Heart right ventricle (tissue), 16 donors: Measurements from ENCODE around the gene HLA-E. TPM values are rescaled to one million over a fixed set of nuclear protein-coding genes. Genes with fewer than 3 reads are reported as not detected.
A peak's percentile ranks its signal among the peaks of the same experiment; 100 is the strongest.

Experiments used
- ATAC-seq, 8 donors: fragments of 200-7000 bp; cut with Tn5 transposase; one replicate each; pipeline ENCODE4 v1.9.1; 2020; ENCODE audit warnings: mild to moderate bottlenecking in 8 of 8, moderate library complexity in 8 of 8, moderate number of reproducible peaks in 1 of 8
- DNase-seq, 2 donors: peaks; one replicate each; pipeline ENCODE4 v3.0.0-alpha.2; 2020
- H3K27ac ChIP-seq, 10 donors: fragments of 200-600 bp; sonication (generic) in 2 of 10; one replicate each; pipeline versions ENCODE4 v1.5.0 to v1.8.0; 2020 to 2022; ENCODE audit warnings: mild to moderate bottlenecking in 3 of 10
- H3K27me3 ChIP-seq, 7 donors: fragments of 200-600 bp; one replicate each; pipeline ENCODE4 v1.8.0; 2021 to 2022; ENCODE audit warnings: mild to moderate bottlenecking in 2 of 7
- H3K36me3 ChIP-seq, 9 donors: fragments of 200-600 bp; sonication (generic) in 1 of 9; one replicate each; pipeline versions ENCODE4 v1.5.0 to v1.8.0; 2020 to 2022; ENCODE audit warnings: mild to moderate bottlenecking in 2 of 9
- H3K4me1 ChIP-seq, 9 donors: fragments of 200-600 bp; sonication (generic) in 1 of 9; one replicate each; pipeline versions ENCODE4 v1.5.0 to v1.8.0; 2020 to 2022; ENCODE audit warnings: mild to moderate bottlenecking in 4 of 9
- H3K4me3 ChIP-seq, 10 donors: fragments of 200-600 bp; sonication (generic) in 2 of 10; one replicate each; pipeline versions ENCODE4 v1.5.0 to v1.8.0; 2020 to 2022; ENCODE audit warnings: mild to moderate bottlenecking in 7 of 10, moderate library complexity in 2 of 10
- H3K9me3 ChIP-seq, 11 donors: fragments of 200-600 bp in 10 of 11; sonication (generic) in 2 of 11; one replicate each; pipeline versions ENCODE4 v1.5.0 to v1.8.0; 2013 to 2022; ENCODE audit warnings: mild to moderate bottlenecking in 2 of 11, control low read depth in 1 of 11, moderate library complexity in 1 of 11
- CTCF ChIP-seq, 9 donors: fragments of 200-600 bp; sonication (generic) in 2 of 9; IDR thresholded peaks; one replicate each; pipeline versions ENCODE4 v1.5.0 to v1.8.0; 2021 to 2022; ENCODE audit warnings: antibody characterized with exemption in 9 of 9, mild to moderate bottlenecking in 5 of 9, moderate library complexity in 1 of 9
- WGBS, 2 donors: extraction: QIAGEN DNeasy Blood & Tissue Kit; methylation state at CpG; one replicate each; pipeline ENCODE4 v1.1.7; 2013; ENCODE audit warnings: inconsistent platforms in 1 of 2; 5-methylcytosine and 5-hydroxymethylcytosine counted together
- intact Hi-C, 10 donors: fragments of 100-400 bp; cut with DNase I; formaldehyde crosslinking; loops; one replicate each; pipeline versions ENCODE4 v1.11.1 to v1.14.2; 2022
- polyA plus RNA-seq, 2 donors: library from polyadenylated mRNA; stranded (reverse); fragments of 200-250 nt; gene quantifications; one replicate each; pipeline ENCODE4 v1.2.3, GENCODE V29; 2013
- total RNA-seq, 10 donors: library from RNA; stranded (reverse); fragmentation: NEBNext Ultra II Directional in 3 of 10; extraction: Animal tissue kit (Norgen Biotek cat#: 25700) in 3 of 10; gene quantifications; one replicate each; pipeline versions ENCODE4 v1.2.1 to v1.2.4, GENCODE V29; 2021 to 2023
- donor health status: Arrhythmogenic right ventricular cardiomyopathy.
- donor health status: ischemic (EF 13 %, LVEDD 7.1; RV severe dilation, severe dysfunction).
- donor health status: healthy with polysubstance abuse.
- donor health status: DM: no; HTN: yes; CAD: no.
- donor health status: DM: no; HTN: no; CAD: no.
- donor health status: ischemic (EF 25% LVEDD 6.9; RV normal size, moderate dysfunction).
- donor health status: ischemic (EF 25% LVEDD 5.7; RV mildly dilated, moderate dysfunction).
- donor health status: healthy.
- donor health status: DM: yes; HTN: yes; CAD: no.
- donor health status: Ischemic cardiomyopathy.
- donor health status: ischemic (EF 35%, LVEDD 5.7; RV mildly dilated, moderate dysfunction).
- donor health status: nonischemic (EF 11% LVEDD 7.7; RV severe dilation, severe dysfunction).
- donor health status: DM: yes; HTN: yes; CAD: no.
- donor health status: PGD.
- donor health status: ischemic (EF 29% LVEDD 5.4; RV normal size, mild dysfunction).
- donor health status: nonischemic (EF 23%, LVEDD 6.1; RV moderate dilation, normal function).

Gene HLA-E
- total and polyA plus RNA-seq, 12 donors: 121 to 482 (median 164) TPM

GRCh38 chr6:30533460-30534294 lies 44.4 kb downstream of the HLA-E start:
- Histone ChIP-seq H3K9me3 (peaks cover 0 to 2% (median 0%) of the 10 kb centered on the region in 11 donors), H3K27me3 (no peaks in the 10 kb centered on the region), H3K4me3 (no peak overlapping the region), H3K27ac (peak overlapping the region in 7 of 10 donors; percentile 9 to 80 (median 71)), H3K36me3 (no peaks in the 10 kb centered on the region), H3K4me1 (peaks cover 0 to 30% (median 9%) of the 10 kb centered on the region in 9 donors)
- intact Hi-C loops: loop anchor here in 5 of 10 donors (2.0 to 5.0 kb wide), 3 partner anchors 41 to 51 kb away; no protein-coding TSS in a partner anchor
- DNase-seq: no peak
- ATAC-seq: peak in 2 of 8 donors; percentile 20 to 26
- 75 to 77% methylated on average over 15 of the region's 15 CpGs for WGBS, 2 donors
- no peak for TF ChIP-seq CTCF (IDR thresholded peaks at IDR 0.05)

- Histone ChIP-seq H3K4me3 (no peak overlapping the region), H3K4me1 (peaks cover 0 to 18% (median 10%) of the 10 kb centered on the region in 9 donors), H3K27ac (no peak overlapping the region), H3K27me3 (peaks cover 0 to 7% (median 0%) of the 10 kb centered on the region in 7 donors), H3K36me3 (no peaks in the 10 kb centered on the region), H3K9me3 (no peaks in the 10 kb centered on the region)
- no peak for TF ChIP-seq CTCF (IDR thresholded peaks at IDR 0.05)
- WGBS, 2 donors: 83 to 87% methylated on average over 3 of the region's 3 CpGs
- DNase-seq (no peak), ATAC-seq (no peak)
- intact Hi-C loops: loop anchor here in 2 of 10 donors (2.0 to 5.0 kb wide), 2 partner anchors 46 to 55 kb away; no protein-coding TSS in a partner anchor
Measured at GRCh38 chr6:30537931-30538330, 48.6 kb downstream of the HLA-E start.

GRCh38 chr6:30541515-30542403 lies 52.5 kb downstream of the HLA-E start:
- Histone ChIP-seq H3K4me3 (peak overlapping the region in 9 of 10 donors; percentile 14 to 52 (median 41)), H3K4me1 (peaks cover 3 to 27% (median 17%) of the 10 kb centered on the region in 9 donors), H3K27me3 (peaks cover 0 to 7% (median 0%) of the 10 kb centered on the region in 7 donors), H3K9me3 (no peaks in the 10 kb centered on the region), H3K27ac (peak overlapping the region; percentile 13 to 71 (median 64)), H3K36me3 (peaks cover 0 to 19% (median 12%) of the 10 kb centered on the region in 9 donors)
- peak; percentile 93 to 99 (median 99) for TF ChIP-seq CTCF (IDR thresholded peaks at IDR 0.05)
- WGBS, 2 donors: 10 to 13% methylated on average over 23 of the region's 23 CpGs
- intact Hi-C loops: loop anchor here in 6 of 10 donors (5.0 to 10.0 kb wide), 5 partner anchors 56 to 131 kb away; partner anchors contain the start of gene DHX16 (in 1 of the 6)
- DNase-seq (peak; percentile 63 to 73), ATAC-seq (peak; percentile 57 to 84 (median 78))

GRCh38 chr6:30542404-30542725 lies 53.1 kb downstream of the HLA-E start:
- Histone ChIP-seq H3K27me3 (peaks cover 0 to 7% (median 0%) of the 10 kb centered on the region in 7 donors), H3K4me1 (peaks cover 3 to 27% (median 17%) of the 10 kb centered on the region in 9 donors), H3K27ac (peak overlapping the region; percentile 13 to 71 (median 64)), H3K4me3 (peak overlapping the region in 5 of 10 donors; percentile 16 to 52 (median 50)), H3K9me3 (no peaks in the 10 kb centered on the region), H3K36me3 (peaks cover 0 to 25% (median 17%) of the 10 kb centered on the region in 9 donors)
- ATAC-seq (peak in 3 of 8 donors; percentile 10 to 52 (median 20)), DNase-seq (no peak)
- WGBS, 2 donors: 12 to 14% methylated on average over 4 of the region's 4 CpGs
- no peak for TF ChIP-seq CTCF (IDR thresholded peaks at IDR 0.05)
- intact Hi-C loops: loop anchor here in 6 of 10 donors (5.0 to 10.0 kb wide), 5 partner anchors 55 to 130 kb away; partner anchors contain the start of gene DHX16 (in 1 of the 6)
